Posterior cingulate gyrus (tissue), 11 donors: Measurements from ENCODE around the gene FANCL.
"Not testable (repeated sequence)": the region's sequence is repeated elsewhere in the genome, so short reads cannot be mapped to it uniquely, and the experiment has no call there.

Experiments
- DNase-seq, 10 donors: peaks; one replicate each; pipeline versions ENCODE4 v3.0.0 to v3.0.0-alpha.2; 2020 to 2021; ENCODE audit warnings: mixed read lengths in 3 of 10
- intact Hi-C: fragments of 100-400 bp; cut with DNase I; formaldehyde crosslinking; loops from one replicate; pipeline ENCODE4 v1.15.1; 2023

The FANCL gene

GRCh38 chr2:58240670-58241545 lies at the start of gene FANCL:
FANCL (minus strand) TSS chr2:58241325; CDS start chr2:58241313, 12 bp downstream.
- intact Hi-C loops, result loop anchor here (10.0 kb wide), 2 partner anchors 106 to 184 kb away; no protein-coding TSS in a partner anchor
- DNase-seq, result peak; percentile 84 to 98 (median 91)

DNA sequence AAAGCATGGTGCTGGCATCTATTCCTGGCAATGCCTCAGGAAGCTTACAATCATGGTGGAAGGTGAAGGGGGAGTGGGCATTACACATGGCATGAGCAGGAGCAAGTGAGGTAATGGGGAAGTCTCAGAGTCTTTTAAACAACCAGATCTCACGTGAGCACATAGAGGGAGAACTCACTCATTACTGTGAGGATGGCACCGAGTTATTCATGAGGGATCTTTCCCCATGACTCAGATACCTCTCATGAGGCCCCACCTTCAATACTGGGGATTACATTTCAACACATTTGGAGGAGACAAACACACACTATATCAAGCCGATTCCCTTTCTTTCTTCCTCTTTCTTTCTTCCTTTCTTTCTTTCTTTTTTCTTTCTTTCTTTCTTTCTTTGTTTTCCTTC lies 47.9 kb upstream of the FANCL start:
- intact Hi-C loops, result no loop called here

DNA sequence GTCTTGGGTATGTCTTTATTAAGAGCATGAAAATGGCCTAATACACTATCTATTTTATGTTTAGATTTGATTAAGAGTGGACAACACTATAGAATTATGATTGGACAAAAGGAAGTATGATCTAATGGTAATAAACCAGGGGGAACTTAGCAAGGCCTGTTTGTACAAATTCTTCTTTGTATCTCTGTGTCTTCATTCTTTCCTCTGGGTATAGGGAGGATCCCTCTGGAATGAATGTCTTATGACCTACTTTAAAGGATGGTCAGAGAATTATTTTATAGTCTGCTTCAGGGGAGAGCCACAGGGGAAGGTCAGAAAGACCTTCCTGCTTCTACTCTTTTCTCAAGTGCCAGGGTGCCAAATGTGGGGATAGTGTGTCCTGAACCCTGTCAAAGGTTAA lies 42.8 kb upstream of the FANCL start:
- DNase-seq, result no peak
- intact Hi-C loops, result no loop called here

More for the DNA sequence above, 47.9 kb upstream of the FANCL start:
- no peak for DNase-seq

DNA sequence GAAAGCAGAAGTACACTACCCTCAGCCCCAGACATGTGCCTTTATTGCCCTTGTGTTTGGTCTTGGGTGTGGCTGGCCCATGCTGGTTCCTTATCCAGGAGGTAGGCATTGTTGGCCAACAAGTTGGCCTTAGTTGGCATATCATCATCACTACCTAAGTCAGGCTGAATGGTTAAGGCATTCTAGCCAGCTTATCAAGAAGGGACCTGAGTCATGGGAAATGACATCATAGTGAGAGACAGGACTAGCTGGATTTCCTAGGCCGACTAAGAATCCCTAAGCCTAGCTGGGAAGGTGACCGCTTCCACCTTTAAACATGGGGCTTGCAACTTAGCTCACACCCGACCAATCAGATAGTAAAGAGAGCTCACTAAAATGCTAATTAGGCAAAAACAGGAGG lies 34.0 kb upstream of the FANCL start:
- DNase-seq, intact Hi-C loops: not testable (repeated sequence)

DNA sequence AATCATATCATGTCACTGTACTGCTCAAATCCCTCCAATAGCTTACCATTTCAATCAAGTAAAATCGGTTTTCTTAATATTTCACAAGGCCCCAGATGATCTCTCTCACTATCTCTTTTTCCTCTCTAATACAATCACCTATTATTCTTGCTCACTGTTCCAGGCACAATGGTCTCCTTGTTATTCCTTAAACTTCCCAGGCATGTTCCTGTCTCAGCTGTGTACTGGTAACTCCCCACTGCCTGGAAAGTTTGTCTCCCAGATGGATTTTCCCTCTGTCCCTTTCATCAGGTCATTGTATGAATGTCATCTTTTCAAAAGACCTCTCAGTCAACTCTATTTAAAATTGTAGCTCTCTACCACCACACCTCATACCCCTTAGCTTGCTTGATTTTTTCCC lies 30.7 kb upstream of the FANCL start:
- intact Hi-C loops, result no loop called here
- DNase-seq, result no peak

DNA sequence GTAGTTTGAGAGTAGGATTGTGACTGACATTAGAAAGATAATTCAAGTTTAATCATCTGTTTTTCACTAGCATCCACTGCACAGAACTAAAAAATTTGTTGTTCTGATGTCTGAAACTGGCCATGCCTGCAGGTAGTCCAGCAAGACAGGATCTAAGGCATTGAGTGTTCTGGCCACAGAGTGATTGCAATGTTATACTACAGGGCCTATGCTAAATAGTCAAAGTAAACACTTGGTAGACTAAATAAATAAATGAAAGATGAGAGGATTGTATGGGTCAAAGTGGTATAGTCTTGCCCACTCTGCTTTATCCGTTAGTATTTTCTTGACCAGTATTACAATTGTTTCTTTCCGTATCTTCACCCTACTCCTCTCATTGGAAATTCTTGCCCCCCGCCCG lies 27.6 kb upstream of the FANCL start:
- intact Hi-C loops, result no loop called here
- DNase-seq, result no peak

DNA sequence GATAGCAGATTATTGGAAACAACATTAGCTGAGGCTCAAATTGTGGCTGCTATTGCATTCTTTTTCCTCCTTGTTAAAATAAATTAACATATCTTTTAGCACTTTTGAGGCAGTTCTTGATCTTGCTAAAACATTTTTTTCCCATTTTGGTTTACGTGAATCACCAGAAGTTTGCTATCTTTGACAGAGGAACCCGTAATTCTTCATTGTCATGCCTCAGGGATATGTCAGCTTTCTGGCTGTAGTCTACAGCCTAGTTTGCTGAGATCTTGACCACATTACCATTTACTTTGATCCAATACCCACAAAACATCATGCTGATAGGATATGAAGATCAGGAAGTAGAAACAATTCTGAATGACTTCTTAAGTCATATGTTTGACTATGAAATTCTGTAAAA lies 25.1 kb upstream of the FANCL start:
- DNase-seq, result no peak
- intact Hi-C loops, result no loop called here

- DNase-seq, result no peak
- intact Hi-C loops, result no loop called here
These were observed 20.1 kb upstream of the FANCL start for GRCh38 chr2:58261209-58261608.

DNA sequence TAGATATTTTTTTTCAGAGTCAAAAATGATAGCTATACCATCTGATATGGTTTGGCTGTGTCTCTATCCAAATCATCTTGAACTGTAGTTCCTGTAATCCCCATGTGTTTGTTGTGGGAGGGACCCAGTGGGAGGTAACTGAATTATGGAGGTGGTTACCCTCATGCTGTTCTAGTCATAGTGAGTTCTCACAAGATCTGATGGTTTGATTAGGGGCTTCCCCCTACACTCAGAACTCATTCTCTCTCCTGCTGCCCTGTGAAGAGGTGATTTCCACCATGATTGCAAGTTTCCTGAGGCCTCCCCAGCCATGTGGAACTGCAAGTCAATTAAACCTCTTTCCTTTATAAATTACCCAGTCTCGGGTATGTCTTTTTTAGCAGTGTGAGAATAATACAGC lies 17.3 kb upstream of the FANCL start:
- intact Hi-C loops, result not testable (repeated sequence)

GRCh38 chr2:58251331-58252201 lies 10.4 kb upstream of the FANCL start:
- intact Hi-C loops, DNase-seq: not testable (repeated sequence)

More for the DNA sequence above, 17.3 kb upstream of the FANCL start:
- DNase-seq, result not testable (repeated sequence)

DNA sequence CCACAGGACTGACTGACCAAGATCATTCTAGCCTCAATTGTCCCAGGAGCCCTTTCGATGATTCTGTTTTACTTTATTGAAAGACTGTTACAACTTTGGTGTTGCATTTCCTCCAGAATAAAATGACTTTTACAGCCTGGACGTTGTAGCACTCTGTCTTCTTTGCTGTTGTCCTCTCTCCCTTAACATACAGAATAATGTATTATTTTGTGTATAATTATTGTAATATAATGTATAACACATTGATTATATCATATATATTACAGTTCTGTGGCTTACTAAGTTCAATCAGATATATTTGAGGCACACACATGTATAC lies 380 bp upstream of the FANCL start:
- intact Hi-C loops, result loop anchor here (10.0 kb wide), 2 partner anchors 107 to 183 kb away; no protein-coding TSS in a partner anchor
- no peak for DNase-seq

- no peak for DNase-seq
- intact Hi-C loops, result no loop called here
These were observed 1.7 kb downstream of the FANCL start for GRCh38 chr2:58239243-58239925.

DNA sequence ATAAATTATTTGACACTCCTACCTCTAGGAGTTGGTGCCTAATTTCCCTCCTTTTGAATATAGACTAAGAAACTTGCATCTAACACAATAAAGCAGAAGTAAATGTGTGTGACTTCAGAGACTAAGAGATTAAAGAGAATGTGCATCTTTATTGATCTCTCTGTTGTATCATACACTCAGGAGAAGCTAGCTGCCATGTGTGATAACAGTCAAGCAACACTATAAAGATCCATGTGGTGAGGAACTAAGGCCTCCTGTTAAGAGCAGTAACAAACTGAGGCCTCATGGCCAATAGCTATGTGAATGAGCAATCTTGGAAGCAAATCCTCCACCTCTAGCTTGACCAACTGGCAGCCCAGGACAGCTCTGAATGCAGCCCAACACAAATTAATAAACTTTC lies 3.4 kb downstream of the FANCL start:
- intact Hi-C loops, result no loop called here
- DNase-seq, result no peak

DNA sequence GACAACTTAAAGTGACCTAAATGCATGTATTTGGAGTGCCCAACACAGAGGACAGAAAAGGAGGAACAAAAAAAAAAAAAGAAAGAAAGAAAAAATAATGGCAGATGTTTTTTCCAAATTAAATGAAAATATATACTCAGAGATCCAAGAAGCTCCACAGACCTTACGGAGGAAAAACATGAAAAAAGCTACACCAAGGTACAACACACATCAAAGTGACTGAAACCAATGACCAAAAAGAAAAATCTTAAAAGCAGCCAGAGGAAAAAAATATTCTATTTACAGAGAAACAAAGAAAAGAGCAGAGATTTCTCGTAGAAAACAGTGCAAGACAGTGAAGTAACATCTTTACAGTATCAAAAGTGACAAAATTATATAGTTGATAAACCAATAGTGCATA lies 5.1 kb downstream of the FANCL start:
- intact Hi-C loops, result no loop called here
- DNase-seq, result no peak

- DNase-seq, result no peak
- intact Hi-C loops, result no loop called here
These were observed 6.0 kb downstream of the FANCL start for GRCh38 chr2:58235170-58235569.

- no peak for DNase-seq
- intact Hi-C loops, result no loop called here
These were observed 12.8 kb downstream of the FANCL start for GRCh38 chr2:58228299-58228698.

DNA sequence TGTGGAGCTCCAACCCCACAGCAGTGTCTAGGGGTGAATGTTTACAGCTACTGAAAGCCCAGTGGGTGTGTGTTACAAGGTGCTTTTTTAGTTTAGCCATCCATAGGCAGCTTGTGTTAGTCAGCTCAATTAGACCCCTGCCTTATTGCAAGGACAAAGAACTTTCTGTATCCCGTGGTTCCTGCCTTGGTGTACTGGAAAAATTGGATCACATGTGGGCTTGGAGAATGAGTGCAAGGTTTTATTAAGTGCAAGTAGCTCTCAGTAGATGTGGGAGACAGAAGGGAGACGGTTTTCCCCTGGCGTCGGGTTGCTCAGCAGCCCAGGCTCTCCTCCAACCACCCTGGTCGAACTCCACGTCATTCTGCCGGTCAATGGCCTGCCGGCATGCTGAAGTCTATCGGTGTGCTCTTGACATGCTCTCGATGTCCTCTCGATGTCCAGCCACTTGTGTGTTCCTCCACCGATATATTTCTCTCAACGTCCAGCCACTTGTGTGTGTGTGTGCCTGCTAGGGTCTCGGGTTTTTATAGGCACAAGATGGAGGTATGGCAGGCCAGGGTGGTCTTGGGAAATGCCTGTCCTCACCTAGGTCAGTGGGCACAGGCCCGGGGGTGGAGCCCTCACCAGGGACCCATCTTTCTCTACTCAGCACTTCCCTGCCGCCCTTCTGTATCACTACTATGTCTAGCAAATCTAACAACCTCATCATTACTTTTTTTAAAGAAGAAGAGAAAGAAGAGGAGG lies 13.8 kb downstream of the FANCL start:
- intact Hi-C loops, result no loop called here
- peak in 2 of 10 donors; percentile 56 to 58 for DNase-seq

DNA sequence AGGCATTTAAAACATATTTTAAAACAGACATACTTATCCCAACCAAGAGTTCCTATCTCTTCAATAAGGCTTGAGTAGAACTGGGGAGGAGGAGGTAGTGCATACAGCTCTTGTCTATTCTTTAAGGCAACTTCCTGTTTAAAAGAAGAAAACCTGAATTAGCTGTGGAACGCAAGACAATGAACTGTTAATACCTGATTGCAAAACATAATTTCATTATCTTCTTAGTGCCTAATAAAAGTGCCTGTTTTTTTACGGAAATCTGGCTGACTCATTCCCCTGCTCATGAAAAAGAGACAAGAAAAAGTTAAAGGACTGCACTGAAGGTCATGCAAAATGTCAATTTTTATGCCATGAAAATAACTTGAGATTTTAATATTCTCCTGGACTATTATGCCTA lies 19.2 kb downstream of the FANCL start:
- no peak for DNase-seq
- intact Hi-C loops, result no loop called here

DNA sequence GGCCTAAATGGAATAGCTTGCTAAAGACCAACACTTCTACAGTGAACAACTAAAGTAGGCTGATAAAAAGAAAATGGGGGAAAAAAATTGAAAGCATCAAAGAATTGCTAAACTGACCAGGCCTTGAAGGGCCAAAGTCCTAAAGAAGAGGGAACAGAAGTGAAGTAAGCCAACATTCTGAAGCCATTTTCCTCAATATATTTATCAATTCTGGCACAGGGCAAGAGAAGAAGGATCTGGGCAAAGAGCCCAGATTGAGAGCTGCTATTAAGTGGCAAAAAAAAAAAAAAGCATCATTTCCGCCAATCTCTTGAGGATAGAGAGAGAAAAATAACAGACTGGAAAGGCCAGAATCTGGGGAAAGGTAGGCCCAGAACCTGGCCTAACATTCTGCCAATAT lies 25.7 kb downstream of the FANCL start:
- DNase-seq, result no peak
- intact Hi-C loops, result no loop called here

GRCh38 chr2:58210951-58211568 lies 30.1 kb downstream of the FANCL start:
- intact Hi-C loops, result not testable (repeated sequence)
- DNase-seq, result peak in 1 of 10 donors; percentile 57
